ENCODE results near the gene SUSD2.
"Not testable (repeated sequence)": the region's sequence is repeated elsewhere in the genome, so short reads cannot be mapped to it uniquely, and the experiment has no call there.

SUSD2 gene

DNA sequence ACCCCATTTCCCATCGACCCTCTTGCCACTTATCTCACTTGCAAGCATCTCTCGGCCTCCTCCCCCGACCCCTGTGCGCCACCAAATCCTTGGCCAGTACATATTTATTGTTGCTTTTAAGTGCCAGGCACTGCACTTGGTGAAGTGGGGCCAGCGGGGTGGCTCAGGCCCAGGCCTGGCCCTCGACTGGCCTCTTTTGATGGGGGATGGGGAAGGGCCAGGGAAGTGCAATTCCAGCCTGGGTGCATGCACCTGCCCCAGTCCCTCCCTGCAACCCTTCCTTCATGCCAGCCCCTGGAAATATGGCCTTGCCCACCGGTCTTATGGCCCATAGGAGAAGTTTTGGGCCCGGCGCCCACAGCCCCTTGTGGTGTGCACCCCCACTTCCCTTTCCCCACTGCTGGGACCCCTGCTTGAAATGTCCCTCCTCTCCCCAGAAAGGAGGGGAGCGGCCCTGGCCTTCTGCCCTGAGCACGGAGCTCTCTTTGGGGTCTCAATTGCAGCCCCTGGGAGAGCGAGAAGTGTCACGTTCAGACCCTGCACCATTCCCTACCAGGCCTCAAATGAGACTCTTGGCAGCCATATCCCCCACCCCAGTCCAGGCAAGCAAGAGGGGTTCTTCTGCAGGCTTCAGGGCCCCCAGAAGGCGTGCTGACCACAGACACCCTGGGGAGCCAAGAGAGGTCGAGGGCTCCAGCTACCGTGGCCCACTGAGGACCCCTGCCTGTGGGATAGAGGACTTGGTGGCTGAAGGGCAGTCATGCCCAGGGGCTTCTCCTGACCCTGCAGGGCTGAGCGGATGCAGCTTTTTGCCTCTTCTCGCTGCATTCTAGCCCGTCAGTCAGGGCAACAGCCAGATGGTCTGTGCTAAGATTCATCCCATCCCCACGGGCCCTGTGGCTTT lies 961 bp downstream of the SUSD2 start:
- no peak for DNase-seq (ENCODE audit: low read depth in 1 of 2, low spot score in 1 of 2)
- in situ Hi-C loops (cut with HindIII; ENCODE audit: low pct_unique_long_range_greater_than_20kb, low sequenced_read_pairs): no loop called here
- no peak for TF ChIP-seq JUND (IDR thresholded peaks at IDR 0.05; ENCODE audit: low read depth)

DNA sequence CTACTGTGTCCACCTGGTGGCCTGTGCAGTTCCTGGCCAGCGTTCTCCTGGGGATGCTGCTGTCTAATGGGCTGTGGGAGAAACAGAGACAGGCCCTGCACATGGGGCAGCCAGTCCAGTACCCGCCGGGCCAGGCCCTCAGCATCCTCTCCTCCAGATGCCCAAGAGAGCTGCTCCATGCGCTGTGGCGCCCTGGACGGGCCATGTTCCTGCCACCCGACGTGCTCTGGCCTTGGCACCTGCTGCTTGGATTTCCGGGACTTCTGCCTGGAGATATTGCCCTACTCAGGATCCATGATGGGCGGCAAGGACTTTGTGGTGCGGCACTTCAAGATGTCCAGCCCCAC lies 1.6 kb downstream of the SUSD2 start:
- not testable (repeated sequence) for DNase-seq (ENCODE audit: low read depth in 1 of 2, low spot score in 1 of 2)

DNA sequence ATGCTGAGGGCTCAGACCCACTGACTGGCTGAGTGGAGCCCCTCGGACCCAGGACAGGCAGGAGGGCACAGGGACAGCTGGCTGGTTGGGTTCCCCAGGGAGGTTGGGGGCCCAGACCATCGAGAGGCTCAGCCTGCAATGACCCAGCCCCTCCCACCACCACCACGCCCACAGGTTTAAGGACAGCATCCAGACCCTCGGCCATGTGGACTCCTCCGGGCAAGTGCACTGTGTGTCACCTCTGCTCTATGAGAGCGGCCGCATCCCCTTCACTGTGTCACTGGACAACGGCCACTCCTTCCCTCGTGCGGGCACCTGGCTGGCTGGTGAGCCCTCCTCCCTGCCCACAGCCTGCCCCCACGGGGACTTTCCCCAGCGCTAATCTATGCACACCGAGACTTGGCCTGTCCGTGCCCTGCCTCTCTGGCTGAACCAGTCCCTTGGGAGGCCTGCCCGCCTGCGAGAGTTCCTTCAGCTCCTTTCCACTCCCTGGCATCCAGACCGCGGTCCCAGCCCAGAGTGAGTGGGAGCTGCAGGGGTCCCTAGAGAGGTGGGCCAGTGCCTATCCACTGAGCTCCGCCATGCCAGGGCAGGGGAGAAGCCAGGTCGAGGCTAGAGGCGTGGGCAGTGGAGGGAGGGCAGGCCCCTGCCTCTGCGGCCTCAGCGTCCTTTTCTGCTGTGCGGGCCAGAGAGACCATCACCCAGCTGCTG lies 2.2 kb downstream of the SUSD2 start:
- in situ Hi-C loops (cut with HindIII; ENCODE audit: low pct_unique_long_range_greater_than_20kb, low sequenced_read_pairs): no loop called here
- DNase-seq (ENCODE audit: low read depth in 1 of 2, low spot score in 1 of 2): no peak
- no peak for TF ChIP-seq JUND (IDR thresholded peaks at IDR 0.05; ENCODE audit: low read depth)

More for the DNA sequence above, 1.6 kb downstream of the SUSD2 start:
- in situ Hi-C loops (cut with HindIII; ENCODE audit: low pct_unique_long_range_greater_than_20kb, low sequenced_read_pairs): not testable (repeated sequence)

- no peak for DNase-seq (ENCODE audit: low read depth in 1 of 2, low spot score in 1 of 2)
- no peak for TF ChIP-seq JUND (IDR thresholded peaks at IDR 0.05; ENCODE audit: low read depth)
- in situ Hi-C loops (cut with HindIII; ENCODE audit: low pct_unique_long_range_greater_than_20kb, low sequenced_read_pairs): no loop called here
Measured at GRCh38 chr22:24184057-24184798, 2.9 kb downstream of the SUSD2 start.

GRCh38 chr22:24185001-24185500 lies 3.8 kb downstream of the SUSD2 start:
- no peak for DNase-seq (ENCODE audit: low read depth in 1 of 2, low spot score in 1 of 2)
- TF ChIP-seq JUND (IDR thresholded peaks at IDR 0.05; ENCODE audit: low read depth): no peak
- in situ Hi-C loops (cut with HindIII; ENCODE audit: low pct_unique_long_range_greater_than_20kb, low sequenced_read_pairs): no loop called here

GRCh38 chr22:24185501-24186351 lies 4.4 kb downstream of the SUSD2 start:
- no peak for TF ChIP-seq JUND (IDR thresholded peaks at IDR 0.05; ENCODE audit: low read depth)
- in situ Hi-C loops (cut with HindIII; ENCODE audit: low pct_unique_long_range_greater_than_20kb, low sequenced_read_pairs): no loop called here

GRCh38 chr22:24186352-24186740 lies 5.1 kb downstream of the SUSD2 start:
- in situ Hi-C loops (cut with HindIII; ENCODE audit: low pct_unique_long_range_greater_than_20kb, low sequenced_read_pairs): no loop called here
- TF ChIP-seq JUND (IDR thresholded peaks at IDR 0.05; ENCODE audit: low read depth): no peak

More at GRCh38 chr22:24185501-24186351, 4.4 kb downstream of the SUSD2 start:
- DNase-seq (ENCODE audit: low read depth in 1 of 2, low spot score in 1 of 2): no peak

GRCh38 chr22:24186892-24187670 lies 5.8 kb downstream of the SUSD2 start:
- no peak for TF ChIP-seq JUND (IDR thresholded peaks at IDR 0.05; ENCODE audit: low read depth)
- no peak for DNase-seq (ENCODE audit: low read depth in 1 of 2, low spot score in 1 of 2)
- in situ Hi-C loops (cut with HindIII; ENCODE audit: low pct_unique_long_range_greater_than_20kb, low sequenced_read_pairs): no loop called here

More at GRCh38 chr22:24186352-24186740, 5.1 kb downstream of the SUSD2 start:
- peak in 1 of 2 experiments; percentile 59 for DNase-seq (ENCODE audit: low read depth in 1 of 2, low spot score in 1 of 2)

- no peak for DNase-seq (ENCODE audit: low read depth in 1 of 2, low spot score in 1 of 2)
- in situ Hi-C loops (cut with HindIII; ENCODE audit: low pct_unique_long_range_greater_than_20kb, low sequenced_read_pairs): no loop called here
- no peak for TF ChIP-seq JUND (IDR thresholded peaks at IDR 0.05; ENCODE audit: low read depth)
Measured at GRCh38 chr22:24187731-24188644, 6.7 kb downstream of the SUSD2 start.

DNA sequence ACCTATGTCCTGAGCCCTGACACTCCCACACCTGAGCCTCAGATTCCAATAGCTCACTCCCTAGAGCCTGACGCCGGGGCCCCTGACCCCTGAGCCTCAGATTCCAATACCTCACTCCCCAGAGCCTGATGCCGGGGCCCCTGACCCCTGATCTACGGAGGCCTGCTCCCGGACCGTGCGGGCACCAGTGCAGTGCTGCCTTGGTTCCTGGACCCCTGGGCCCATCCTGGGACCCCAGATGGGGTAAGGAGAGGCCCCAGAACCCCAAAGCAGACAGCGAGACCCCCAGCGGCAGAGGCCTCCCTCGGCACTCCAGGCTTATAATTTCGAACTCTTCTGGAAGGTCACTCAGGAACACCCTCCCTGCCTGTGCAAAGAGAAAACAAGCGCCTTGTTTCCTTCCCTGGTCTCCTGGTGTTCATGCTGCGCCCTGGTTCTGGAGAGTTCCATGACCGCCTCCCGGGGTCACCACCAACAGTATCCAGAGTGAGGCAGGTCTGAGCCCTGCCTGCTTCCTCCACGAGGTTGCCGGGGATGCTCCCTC lies 7.5 kb downstream of the SUSD2 start:
- in situ Hi-C loops (cut with HindIII; ENCODE audit: low pct_unique_long_range_greater_than_20kb, low sequenced_read_pairs): no loop called here
- TF ChIP-seq JUND (IDR thresholded peaks at IDR 0.05; ENCODE audit: low read depth): no peak
- DNase-seq (ENCODE audit: low read depth in 1 of 2, low spot score in 1 of 2): no peak
